Gastroesophageal sphincter (tissue), 4 donors: Measurements from ENCODE around the gene JARID2. TPM values are rescaled to one million over a fixed set of nuclear protein-coding genes. Genes with fewer than 3 reads are reported as not detected.
A peak's percentile ranks its signal among the peaks of the same experiment; 100 is the strongest.

Experiments used
- ATAC-seq: fragments of 150-250 bp; one replicate; pipeline ENCODE4 v1.9.1; 2016; ENCODE audit warnings: mild to moderate bottlenecking, moderate library complexity
- H3K27ac ChIP-seq, 4 donors: fragments of 200-600 bp; sonication (generic) in 3 of 4; 1 replicate in 3 of 4; 2 replicates in 1 of 4; pipeline ENCODE4 v1.5.1; 2016 to 2019
- H3K27me3 ChIP-seq: fragments of 200-600 bp; sonication (generic); one replicate; pipeline ENCODE4 v1.5.1; 2019
- H3K36me3 ChIP-seq, 2 donors: fragments of 200-600 bp; sonication (generic); one replicate each; pipeline ENCODE4 v1.5.1; 2019; ENCODE audit warnings: control low read depth in 1 of 2
- H3K4me1 ChIP-seq, 3 donors: fragments of 200-600 bp; sonication (generic); 1 replicate in 2 of 3; 2 replicates in 1 of 3; pipeline ENCODE4 v1.5.1; 2016 to 2019; ENCODE audit warnings: control low read depth in 2 of 3
- H3K4me3 ChIP-seq, 2 donors: fragments of 200-600 bp; sonication (generic); one replicate each; pipeline ENCODE4 v1.5.1; 2019; ENCODE audit warnings: mild to moderate bottlenecking in 1 of 2, moderate library complexity in 1 of 2
- H3K9me3 ChIP-seq, 3 donors: fragments of 200-600 bp; sonication (generic); one replicate each; pipeline ENCODE4 v1.5.1; 2017 to 2019; ENCODE audit warnings: control low read depth in 2 of 3
- CTCF ChIP-seq, 4 experiments: fragments of 200-600 bp in 2 of 4; fragments of 450-650 bp in 2 of 4; sonication (generic) in 1 of 4; IDR thresholded peaks; one replicate each; pipeline ENCODE4 v1.5.1; 2017 to 2019; ENCODE audit warnings: antibody characterized with exemption in 4 of 4, mild to moderate bottlenecking in 2 of 4, moderate library complexity in 2 of 4
- EP300 ChIP-seq: sonication (generic); formaldehyde crosslinking; IDR thresholded peaks from one replicate; pipeline ENCODE4 v1.6.1; 2017; ENCODE audit warnings: antibody characterized with exemption, mild to moderate bottlenecking
- POLR2A ChIP-seq, 2 donors: fragments of 450-650 bp; IDR thresholded peaks; one replicate each; pipeline ENCODE4 v1.6.1; 2017; ENCODE audit warnings: antibody characterized with exemption in 2 of 2, mild to moderate bottlenecking in 2 of 2, moderate library complexity in 1 of 2
- POLR2AphosphoS5 ChIP-seq: sonication (generic); formaldehyde crosslinking; IDR thresholded peaks from one replicate; pipeline ENCODE4 v1.6.1; 2017; ENCODE audit warnings: antibody characterized with exemption
- WGBS, 2 donors: methylation state at CpG; one replicate each; pipeline ENCODE4 v1.1.5; 2018; ENCODE audit warnings: low coverage in 1 of 2; 5-methylcytosine and 5-hydroxymethylcytosine counted together
- total RNA-seq, 4 donors: library from RNA; depleted of rRNA; stranded (reverse); fragments of >200 nt; gene quantifications; one replicate each; pipeline ENCODE4 v1.1.0, GENCODE V29; 2016

JARID2 gene
- total RNA-seq, 4 donors from 2014 or later: 6.8 to 12.3 (median 8.5) TPM

- Histone ChIP-seq H3K27ac (peak overlapping the region in 3 of 4 donors; percentile 93 to 98 (median 97)), H3K9me3 (no peaks in the 10 kb centered on the region), H3K27me3 (no peaks in the 10 kb centered on the region), H3K36me3 (no peaks in the 10 kb centered on the region), H3K4me1 (peaks cover 0 to 57% (median 2%) of the 10 kb centered on the region in 3 donors), H3K4me3 (peak overlapping the region; percentile 64 to 86)
- no peak for ATAC-seq
- WGBS, 2 donors: 0 to 1% methylated on average over 16 to 18 of the region's 18 CpGs
- no peak for TF ChIP-seq EP300
- TF ChIP-seq POLR2AphosphoS5: no peak
- no peak for TF ChIP-seq CTCF (IDR thresholded peaks at IDR 0.05)
- TF ChIP-seq POLR2A (IDR thresholded peaks at IDR 0.05): no peak
Measured at GRCh38 chr6:15246666-15247499, 1.0 kb downstream of the JARID2 start.

GRCh38 chr6:15247500-15248450 lies 1.9 kb downstream of the JARID2 start:
- TF ChIP-seq CTCF (IDR thresholded peaks at IDR 0.05): peak; percentile 10 to 70 (median 40)
- no peak for TF ChIP-seq EP300
- TF ChIP-seq POLR2A (IDR thresholded peaks at IDR 0.05): no peak
- Histone ChIP-seq H3K9me3 (no peaks in the 10 kb centered on the region), H3K36me3 (no peaks in the 10 kb centered on the region), H3K4me3 (peak overlapping the region; percentile 64 to 86), H3K27me3 (no peaks in the 10 kb centered on the region), H3K4me1 (peaks cover 0 to 62% (median 2%) of the 10 kb centered on the region in 3 donors), H3K27ac (peak overlapping the region; percentile 57 to 99 (median 94))
- peak; percentile 16 for ATAC-seq
- WGBS, 2 donors: 0% methylated on average over 7 to 9 of the region's 75 CpGs

- Histone ChIP-seq H3K36me3 (no peaks in the 10 kb centered on the region), H3K4me3 (peak overlapping the region; percentile 64 to 86), H3K9me3 (no peaks in the 10 kb centered on the region), H3K27me3 (no peaks in the 10 kb centered on the region), H3K4me1 (peaks cover 0 to 63% (median 2%) of the 10 kb centered on the region in 3 donors), H3K27ac (peak overlapping the region; percentile 63 to 99 (median 94))
- peak; percentile 68 for ATAC-seq
- 0% methylated on average over 1 to 2 of the region's 83 CpGs for WGBS, 2 donors
- TF ChIP-seq POLR2A (IDR thresholded peaks at IDR 0.05): peak in 1 of 2 donors; percentile 21
- TF ChIP-seq EP300: no peak
- TF ChIP-seq POLR2AphosphoS5: peak; percentile 63
- TF ChIP-seq CTCF (IDR thresholded peaks at IDR 0.05): peak in 3 of 4 experiments; percentile 36 to 65 (median 46)
Measured at GRCh38 chr6:15248451-15249370, 2.8 kb downstream of the JARID2 start.

- H3K4me3 ChIP-seq: peak overlapping the region; percentile 64 to 86
- 16 to 18% methylated on average over 4 to 9 of the region's 9 CpGs for WGBS, 2 donors
- ATAC-seq: no peak
- peak overlapping the region; percentile 63 to 99 (median 94) for H3K27ac ChIP-seq
- H3K36me3 ChIP-seq: no peaks in the 10 kb centered on the region
- no peak for TF ChIP-seq CTCF (IDR thresholded peaks at IDR 0.05)
- no peak for TF ChIP-seq POLR2A (IDR thresholded peaks at IDR 0.05)
- no peak for TF ChIP-seq POLR2AphosphoS5
- no peak for TF ChIP-seq EP300
- no peaks in the 10 kb centered on the region for H3K27me3 ChIP-seq
- H3K9me3 ChIP-seq: no peaks in the 10 kb centered on the region
- peaks cover 0 to 62% (median 0%) of the 10 kb centered on the region in 3 donors for H3K4me1 ChIP-seq
Measured at GRCh38 chr6:15249371-15250019, 3.6 kb downstream of the JARID2 start.
